A375 (cell line): Measurements from ENCODE around the gene NRN1L. TPM values are rescaled to one million over a fixed set of nuclear protein-coding genes. Genes with fewer than 3 reads are reported as not detected.

Experiments
- small RNA-seq: library from RNA; depleted of rRNA; stranded (forward); fragments of <200 nt; gene quantifications from one replicate; pipeline ENCODE3, GENCODE V24; 2014
- total RNA-seq: library from RNA; depleted of rRNA; stranded (reverse); fragments of >200 nt; shearing (Covaris generic); gene quantifications from 2 replicates; pipeline ENCODE4 v1.2.3, GENCODE V29; 2014; rRNA removed

Gene NRN1L
- 0.30 TPM in 1 of 2 replicates, not detected in the other for total RNA-seq

GRCh38 chr16:67884684-67885083, at the start of gene NRN1L:
TSS of gene NRN1L (plus strand) at chr16:67884885. CDS start at chr16:67884904, 19 bp downstream.

GRCh38 chr16:67841816-67842508, 42.7 kb upstream of the NRN1L start, which contains the start of gene THAP11:
TSS of gene THAP11 (plus strand) at chr16:67842320. CDS start at chr16:67842555, 235 bp downstream.

GRCh38 chr16:67846320-67847063, 38.2 kb upstream of the NRN1L start, which contains the start of gene NUTF2:
TSS of gene NUTF2 (plus strand) at chr16:67846933. CDS start at chr16:67865131, 18,198 bp downstream.

GRCh38 chr16:67847064-67847861, 37.4 kb upstream of the NRN1L start, which contains the start of gene CENPT:
TSS of gene CENPT (minus strand) at chr16:67847693. CDS start at chr16:67833859, 13,834 bp downstream.

GRCh38 chr16:67872631-67873434, 11.9 kb upstream of the NRN1L start, which contains the start of gene EDC4:
TSS of gene EDC4 (plus strand) at chr16:67873052. CDS start at chr16:67873262, 210 bp downstream.

GRCh38 chr16:67892899-67893742, 8.4 kb downstream of the NRN1L start, which contains the start of gene PSKH1:
TSS of gene PSKH1 (plus strand) at chr16:67893254. CDS start at chr16:67908750, 15,496 bp downstream.

GRCh38 chr16:67931712-67932461, 47.2 kb downstream of the NRN1L start, which contains the start of gene CTRL:
TSS of gene CTRL (minus strand) at chr16:67931862. CDS start at chr16:67931852, 10 bp downstream.

Small RNA genes within 50 kb of the gene (small RNA-seq; reads per million reads assigned to genes)
- not detected for gene AC040162.2
- gene NRN1L, result not detected

Other genes with a start within 250 kb of the NRN1L start
- gene CARMIL2, start 239.7 kb upstream of the NRN1L start, total RNA-seq, result 1.9 and 2.2 TPM in 2 replicates
- 49.5 and 50.1 TPM in 2 replicates for gene ACD, start 224.6 kb upstream of the NRN1L start, total RNA-seq
- 4.2 and 4.9 TPM in 2 replicates for gene PARD6A, start 223.9 kb upstream of the NRN1L start, total RNA-seq
- gene ENKD1, start 218.1 kb upstream of the NRN1L start, total RNA-seq, result 58.8 and 71.0 TPM in 2 replicates
- gene C16orf86, start 218.1 kb upstream of the NRN1L start, total RNA-seq, result 9.2 and 11.4 TPM in 2 replicates
- gene GFOD2, start 165.6 kb upstream of the NRN1L start, total RNA-seq, result 19.6 and 19.7 TPM in 2 replicates
- 5.4 and 5.5 TPM in 2 replicates for gene RANBP10, start 78.3 kb upstream of the NRN1L start, total RNA-seq
- gene TSNAXIP1, start 78.0 kb upstream of the NRN1L start, total RNA-seq, result 0.66 and 1.6 TPM in 2 replicates
- gene THAP11, start 42.6 kb upstream of the NRN1L start, total RNA-seq, result 36.9 and 37.4 TPM in 2 replicates
- gene NUTF2, start 38.0 kb upstream of the NRN1L start, total RNA-seq, result 174 TPM in 2 replicates
- gene CENPT, start 37.2 kb upstream of the NRN1L start, total RNA-seq, result 29.7 and 30.7 TPM in 2 replicates
- 82.4 and 94.4 TPM in 2 replicates for gene EDC4, start 11.8 kb upstream of the NRN1L start, total RNA-seq
- 6.7 and 11.1 TPM in 2 replicates for gene PSKH1, start 8.4 kb downstream of the NRN1L start, total RNA-seq
- 1.6 and 4.0 TPM in 2 replicates for gene CTRL, start 47.0 kb downstream of the NRN1L start, total RNA-seq
- 69.2 and 69.3 TPM in 2 replicates for gene PSMB10, start 52.0 kb downstream of the NRN1L start, total RNA-seq
- gene LCAT, start 59.2 kb downstream of the NRN1L start, total RNA-seq, result 3.4 and 4.7 TPM in 2 replicates
- gene SLC12A4, start 83.8 kb downstream of the NRN1L start, total RNA-seq, result 32.8 and 41.3 TPM in 2 replicates
- not detected in 2 replicates for gene DPEP3, start 95.6 kb downstream of the NRN1L start, total RNA-seq
- not detected in 2 replicates for gene DPEP2, start 114.6 kb downstream of the NRN1L start, total RNA-seq
- not detected in 2 replicates for gene DPEP2NB, start 131.0 kb downstream of the NRN1L start, total RNA-seq
- gene DDX28, start 138.3 kb downstream of the NRN1L start, total RNA-seq, result 28.6 and 31.1 TPM in 2 replicates
- gene DUS2, start 138.4 kb downstream of the NRN1L start, total RNA-seq, result 19.3 and 25.8 TPM in 2 replicates
- 19.3 and 21.5 TPM in 2 replicates for gene NFATC3, start 200.5 kb downstream of the NRN1L start, total RNA-seq